Mucosa of descending colon (tissue), 3 donors: Measurements from ENCODE around the gene DPYD. TPM values are rescaled to one million over a fixed set of nuclear protein-coding genes. Genes with fewer than 3 reads are reported as not detected.

ENCODE experiments used
- ATAC-seq: fragments of 200-7000 bp; cut with Tn5 transposase; one replicate; pipeline ENCODE4 v1.9.1; 2020; ENCODE audit warnings: mild to moderate bottlenecking, moderate library complexity
- DNase-seq, 3 donors: peaks; one replicate each; pipeline ENCODE4 v3.0.0-alpha.2; 2020
- H3K36me3 ChIP-seq: fragments of 200-600 bp; one replicate; pipeline ENCODE4 v1.8.0; 2021; ENCODE audit warnings: low read depth, mild to moderate bottlenecking
- H3K4me1 ChIP-seq: fragments of 200-600 bp; one replicate; pipeline ENCODE4 v1.8.0; 2021; ENCODE audit warnings: low read depth, mild to moderate bottlenecking
- H3K4me3 ChIP-seq: fragments of 200-600 bp; one replicate; pipeline ENCODE4 v1.8.0; 2021; ENCODE audit warnings: mild to moderate bottlenecking
- H3K9me3 ChIP-seq: fragments of 200-600 bp; one replicate; pipeline ENCODE4 v1.8.0; 2021; ENCODE audit warnings: mild to moderate bottlenecking
- intact Hi-C, 2 donors: fragments of 100-400 bp; cut with DNase I in 1 of 2; cut with micrococcal nuclease in 1 of 2; formaldehyde crosslinking; loops; one replicate each; pipeline versions ENCODE4 v1.11.0 to v1.11.1; 2022; cut with DNase I, micrococcal nuclease
- total RNA-seq, 3 donors: library from RNA; stranded (reverse); fragmentation: NEBNext Ultra II Directional in 2 of 3; extraction: Animal tissue kit (Norgen Biotek cat#: 25700) in 2 of 3; gene quantifications; one replicate each; pipeline versions ENCODE4 v1.2.1 to v1.2.4, GENCODE V29; 2021 to 2023
- TF ChIP-seq, protein P1 (sequence below): fragments of 200-600 bp; IDR thresholded peaks from one replicate; pipeline ENCODE4 v1.8.0; 2022; ENCODE audit warnings: antibody characterized with exemption, mild to moderate bottlenecking
- donor health status: DM: no; HTN: no; CAD: no; lungs with moderate emphysema.
- donor health status: DM: no; HTN: no; CAD: no.
- donor health status: DM: no; HTN: yes; CAD: no.

The DPYD gene
- total RNA-seq, 3 donors from 2014 or later = 13.8 to 33.3 (median 19.7) TPM

DNA sequence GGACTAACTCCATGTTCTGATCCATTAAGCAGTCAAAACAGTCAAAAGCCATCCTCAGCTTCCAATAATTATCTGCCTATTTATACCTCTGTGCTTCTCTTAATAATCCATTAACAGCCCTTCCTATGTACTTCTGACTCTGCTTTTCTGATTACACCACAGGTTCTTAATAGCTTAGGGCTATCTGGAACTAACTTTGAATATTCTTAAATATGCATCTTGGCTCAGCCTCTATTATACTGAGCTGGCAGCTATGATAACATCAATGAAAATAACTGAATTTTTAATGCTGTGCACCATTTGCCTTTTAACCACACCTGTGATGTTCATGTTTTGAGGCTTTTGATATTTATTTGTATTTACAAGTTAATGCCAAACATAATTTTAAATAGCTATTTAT lies 175.9 kb downstream of the DPYD start:
- intact Hi-C loops = no loop called here
- no peak overlapping the region for H3K4me3 ChIP-seq
- no peaks in the 10 kb centered on the region for H3K9me3 ChIP-seq
- ATAC-seq = no peak
- H3K36me3 ChIP-seq = no peaks in the 10 kb centered on the region
- H3K4me1 ChIP-seq = no peaks in the 10 kb centered on the region
- no peak for DNase-seq
- TF ChIP-seq, protein P1, sequence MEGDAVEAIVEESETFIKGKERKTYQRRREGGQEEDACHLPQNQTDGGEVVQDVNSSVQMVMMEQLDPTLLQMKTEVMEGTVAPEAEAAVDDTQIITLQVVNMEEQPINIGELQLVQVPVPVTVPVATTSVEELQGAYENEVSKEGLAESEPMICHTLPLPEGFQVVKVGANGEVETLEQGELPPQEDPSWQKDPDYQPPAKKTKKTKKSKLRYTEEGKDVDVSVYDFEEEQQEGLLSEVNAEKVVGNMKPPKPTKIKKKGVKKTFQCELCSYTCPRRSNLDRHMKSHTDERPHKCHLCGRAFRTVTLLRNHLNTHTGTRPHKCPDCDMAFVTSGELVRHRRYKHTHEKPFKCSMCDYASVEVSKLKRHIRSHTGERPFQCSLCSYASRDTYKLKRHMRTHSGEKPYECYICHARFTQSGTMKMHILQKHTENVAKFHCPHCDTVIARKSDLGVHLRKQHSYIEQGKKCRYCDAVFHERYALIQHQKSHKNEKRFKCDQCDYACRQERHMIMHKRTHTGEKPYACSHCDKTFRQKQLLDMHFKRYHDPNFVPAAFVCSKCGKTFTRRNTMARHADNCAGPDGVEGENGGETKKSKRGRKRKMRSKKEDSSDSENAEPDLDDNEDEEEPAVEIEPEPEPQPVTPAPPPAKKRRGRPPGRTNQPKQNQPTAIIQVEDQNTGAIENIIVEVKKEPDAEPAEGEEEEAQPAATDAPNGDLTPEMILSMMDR = no peak

DNA sequence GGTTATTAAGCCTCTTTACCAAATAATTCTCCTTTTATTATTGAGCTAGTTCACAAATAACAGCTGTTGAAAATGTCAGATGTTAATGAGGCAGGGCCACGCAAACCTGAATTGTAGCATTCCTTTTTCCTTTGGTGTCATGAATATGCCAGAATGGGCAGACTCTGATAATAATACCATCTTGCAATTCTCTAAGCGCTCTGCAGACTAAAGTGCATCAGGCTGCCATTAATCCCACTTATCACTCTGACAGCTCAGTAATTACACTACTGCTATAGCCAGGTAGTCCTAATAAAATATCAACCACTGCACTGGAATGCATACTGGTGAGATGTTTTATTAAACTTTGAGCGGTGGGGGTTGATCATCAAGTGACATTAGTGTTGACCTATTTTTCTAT lies 177.7 kb downstream of the DPYD start:
- no peak for DNase-seq
- TF ChIP-seq, protein P1 = no peak
- no peak overlapping the region for H3K4me3 ChIP-seq
- H3K4me1 ChIP-seq = no peaks in the 10 kb centered on the region
- ATAC-seq = no peak
- no peaks in the 10 kb centered on the region for H3K36me3 ChIP-seq
- intact Hi-C loops = no loop called here
- no peaks in the 10 kb centered on the region for H3K9me3 ChIP-seq

DNA sequence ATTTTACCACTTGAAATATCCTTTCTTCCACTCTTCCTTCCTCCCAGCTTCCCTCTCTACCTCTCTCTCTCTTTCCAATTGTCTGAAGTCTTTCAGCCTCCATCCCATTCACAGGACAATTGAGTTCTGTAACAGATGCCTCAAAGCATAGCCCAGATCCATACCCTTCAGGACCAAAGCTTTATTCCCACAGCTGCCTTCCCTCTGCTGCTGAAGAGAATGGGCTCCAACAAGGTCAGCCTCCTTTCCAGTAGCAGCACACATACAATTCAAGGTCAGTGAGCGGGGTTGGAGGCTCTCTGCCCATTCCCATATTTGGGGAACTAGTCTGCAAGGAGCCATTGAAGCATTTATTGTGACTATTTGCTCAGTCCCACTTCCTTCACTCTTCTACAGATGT lies 179.9 kb downstream of the DPYD start:
- Histone ChIP-seq H3K4me3 (no peak overlapping the region), H3K36me3 (no peaks in the 10 kb centered on the region), H3K9me3 (no peaks in the 10 kb centered on the region), H3K4me1 (no peaks in the 10 kb centered on the region)
- ATAC-seq = no peak
- intact Hi-C loops = no loop called here
- DNase-seq = no peak
- TF ChIP-seq, protein P1 = no peak

DNA sequence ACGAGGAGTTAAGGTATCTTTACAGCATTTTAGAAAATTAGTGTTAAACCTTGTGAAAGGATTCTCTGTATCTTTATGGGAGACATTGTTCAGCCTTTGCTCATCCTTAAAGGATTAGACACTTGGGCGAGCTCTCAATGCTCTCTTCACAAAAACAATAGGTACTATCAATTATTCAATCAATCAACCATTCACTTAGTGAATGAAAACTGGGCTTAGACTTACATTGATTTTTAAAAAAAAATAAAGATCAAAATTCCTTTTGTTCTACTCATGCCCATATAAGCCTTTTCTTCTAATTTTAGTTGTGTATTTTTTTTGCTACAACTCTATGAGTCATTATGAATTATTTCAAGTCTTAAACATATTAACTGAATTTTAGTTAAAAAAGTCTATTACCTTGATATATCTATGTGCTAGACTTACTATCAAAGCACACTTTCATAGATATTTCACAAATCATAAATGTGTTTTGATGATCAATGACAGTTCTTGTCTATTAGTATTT lies 181.2 kb downstream of the DPYD start:
- TF ChIP-seq, protein P1 = no peak

DNA sequence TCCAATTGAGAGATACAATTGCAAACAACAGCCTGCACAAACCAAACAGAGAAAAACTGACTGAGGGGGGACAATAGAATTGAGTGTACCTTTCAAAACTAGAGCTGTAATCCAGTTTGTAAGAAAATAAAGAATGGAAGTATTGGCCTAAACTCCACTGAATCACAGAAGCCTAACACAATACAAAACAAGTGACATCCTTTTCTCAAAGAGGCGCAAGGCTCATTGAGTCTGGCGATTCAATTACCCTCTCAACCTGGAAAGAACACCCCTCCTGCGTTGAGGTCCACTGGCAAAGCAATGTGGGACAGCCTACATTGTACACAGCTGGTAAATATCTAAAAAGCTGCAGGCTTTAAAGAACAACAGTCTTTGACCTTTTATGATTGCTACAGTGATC lies 182.6 kb downstream of the DPYD start:
- intact Hi-C loops = no loop called here

More for the DNA sequence above, 181.2 kb downstream of the DPYD start:
- H3K4me1 ChIP-seq = no peaks in the 10 kb centered on the region
- DNase-seq (no peak), ATAC-seq (no peak)
- intact Hi-C loops = no loop called here
- no peaks in the 10 kb centered on the region for H3K36me3 ChIP-seq
- no peaks in the 10 kb centered on the region for H3K9me3 ChIP-seq
- no peak overlapping the region for H3K4me3 ChIP-seq

More for the DNA sequence above, 182.6 kb downstream of the DPYD start:
- no peaks in the 10 kb centered on the region for H3K9me3 ChIP-seq
- H3K36me3 ChIP-seq = no peaks in the 10 kb centered on the region
- TF ChIP-seq, protein P1 = no peak
- ATAC-seq (no peak), DNase-seq (no peak)
- no peaks in the 10 kb centered on the region for H3K4me1 ChIP-seq
- no peak overlapping the region for H3K4me3 ChIP-seq
